CD1c-positive myeloid dendritic cell (primary cell): ENCODE measurements around the gene C1orf232.

Source experiments
- DNase-seq: peaks from one replicate; pipeline ENCODE4 v3.0.0-alpha.2; 2016; ENCODE audit errors: extremely low spot score

C1orf232 gene

DNA sequence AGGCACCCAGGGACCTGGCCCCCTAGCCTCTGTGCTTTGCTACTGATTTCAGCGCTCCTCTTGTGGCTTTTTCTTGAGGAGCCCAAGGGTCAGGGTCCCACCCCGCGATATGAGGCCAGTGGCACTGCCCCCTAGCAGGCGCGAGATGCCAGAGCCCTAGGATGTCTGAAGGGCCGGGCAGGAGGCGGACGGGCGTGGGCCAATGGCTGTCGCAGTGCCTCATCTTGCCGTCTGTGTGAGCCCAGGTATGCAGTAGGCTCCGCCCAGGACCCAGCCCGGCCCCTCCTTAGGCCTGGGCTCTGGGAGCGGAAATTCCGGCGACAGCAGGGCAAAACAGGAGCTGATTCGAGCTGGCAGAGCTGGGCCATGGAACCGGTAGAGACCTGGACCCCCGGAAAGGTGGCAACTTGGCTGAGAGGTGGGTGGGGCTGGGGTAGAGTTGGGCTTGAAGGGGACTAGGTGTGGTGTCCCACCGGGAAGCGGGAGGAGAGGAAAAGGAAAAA lies 8.5 kb upstream of the C1orf232 start, which contains the start of gene CNKSR1:
Gene CNKSR1 (plus strand): TSS at position 310 of the 503 bp plus-strand sequence. CDS start 57 bp downstream, at position 367.
- DNase-seq, result no peak

DNA sequence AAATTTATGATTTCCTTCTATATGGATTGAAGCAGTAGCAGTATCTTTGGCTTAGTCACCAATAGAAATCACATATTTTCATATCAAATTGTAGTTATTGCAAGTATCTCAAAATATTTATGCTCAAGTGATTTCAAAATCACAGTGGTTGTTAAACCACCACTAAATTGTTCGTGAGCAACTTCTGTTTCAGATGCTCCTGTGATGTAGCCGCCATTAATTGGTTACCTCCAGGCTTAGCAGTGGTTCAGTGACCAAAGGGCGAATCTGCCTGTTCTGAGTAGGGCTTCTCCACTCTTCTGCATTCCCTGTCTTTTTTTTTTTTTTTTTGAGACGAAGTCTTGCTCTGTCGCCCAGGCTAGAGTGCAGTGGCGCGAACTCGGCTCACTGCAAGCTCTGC lies 6.6 kb upstream of the C1orf232 start:
- DNase-seq, result no peak

DNA sequence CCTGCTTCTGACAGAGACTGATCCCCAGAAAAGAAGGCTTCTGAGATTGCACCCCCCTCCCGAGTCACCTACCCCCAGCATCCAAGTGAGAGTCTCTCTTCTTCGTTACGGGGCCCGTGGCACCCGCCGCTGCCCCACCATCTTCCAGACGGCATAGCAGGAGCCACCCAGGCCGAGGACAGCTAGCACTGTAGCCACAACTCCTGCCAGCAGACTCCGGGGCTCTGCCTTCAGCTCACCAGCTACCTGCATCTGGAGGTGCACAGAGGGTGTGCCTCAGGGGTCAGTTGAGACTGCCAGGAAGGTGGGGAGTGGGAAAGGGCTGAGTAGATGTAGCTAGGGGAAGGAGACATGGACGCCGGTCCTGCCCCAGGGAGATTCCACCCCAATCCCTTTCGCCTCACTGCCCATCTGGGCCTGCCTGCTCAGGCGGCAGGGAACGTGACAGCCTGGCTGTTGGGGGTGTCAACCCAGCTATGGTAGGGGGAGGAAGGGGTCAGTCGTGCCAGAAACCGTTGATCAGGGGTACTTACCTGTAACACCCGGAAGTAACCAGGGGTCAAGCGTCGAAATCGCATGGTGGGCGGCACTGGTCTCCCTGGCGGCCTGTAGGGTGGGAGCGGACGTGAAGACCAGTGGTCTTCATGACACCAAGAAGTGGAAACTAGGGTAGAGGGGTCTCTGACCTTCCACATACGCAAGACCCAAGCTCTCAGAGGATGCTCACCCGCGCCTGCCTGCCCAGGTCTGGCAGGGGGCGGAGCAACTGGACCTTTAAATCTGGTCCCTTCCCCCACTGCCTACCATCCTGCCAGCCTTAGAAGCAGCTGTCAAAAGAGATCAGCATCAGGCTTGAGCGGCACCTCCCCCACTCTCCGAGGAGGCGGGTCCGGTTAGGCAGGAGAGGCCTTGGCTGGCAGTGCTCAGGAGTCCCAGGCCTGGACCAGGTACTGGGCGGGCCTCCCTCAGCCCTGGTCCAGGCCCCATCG lies 2.6 kb upstream of the C1orf232 start, which contains the start of gene ZNF593OS:
Gene ZNF593OS (minus strand): TSS at position 749 of the 989 bp plus-strand sequence. CDS start 171 bp downstream, at position 578.
- no peak for DNase-seq

DNA sequence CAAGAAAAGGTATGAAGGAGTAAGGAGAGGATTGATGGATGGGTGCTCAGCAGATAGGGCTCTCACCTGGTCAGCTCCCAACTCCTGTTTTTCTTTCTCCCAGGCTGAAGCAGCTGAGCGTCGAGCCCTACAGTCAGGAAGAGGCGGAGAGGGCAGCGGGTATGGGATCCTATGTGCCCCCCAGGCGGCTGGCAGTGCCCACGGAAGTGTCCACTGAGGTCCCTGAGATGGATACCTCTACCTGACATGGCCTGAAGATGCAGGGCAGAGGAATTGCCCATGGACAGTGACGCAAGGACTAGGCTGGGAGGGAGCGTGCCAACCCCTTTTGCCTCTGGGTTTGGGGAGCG lies 1.7 kb upstream of the C1orf232 start:
- no peak for DNase-seq

DNA sequence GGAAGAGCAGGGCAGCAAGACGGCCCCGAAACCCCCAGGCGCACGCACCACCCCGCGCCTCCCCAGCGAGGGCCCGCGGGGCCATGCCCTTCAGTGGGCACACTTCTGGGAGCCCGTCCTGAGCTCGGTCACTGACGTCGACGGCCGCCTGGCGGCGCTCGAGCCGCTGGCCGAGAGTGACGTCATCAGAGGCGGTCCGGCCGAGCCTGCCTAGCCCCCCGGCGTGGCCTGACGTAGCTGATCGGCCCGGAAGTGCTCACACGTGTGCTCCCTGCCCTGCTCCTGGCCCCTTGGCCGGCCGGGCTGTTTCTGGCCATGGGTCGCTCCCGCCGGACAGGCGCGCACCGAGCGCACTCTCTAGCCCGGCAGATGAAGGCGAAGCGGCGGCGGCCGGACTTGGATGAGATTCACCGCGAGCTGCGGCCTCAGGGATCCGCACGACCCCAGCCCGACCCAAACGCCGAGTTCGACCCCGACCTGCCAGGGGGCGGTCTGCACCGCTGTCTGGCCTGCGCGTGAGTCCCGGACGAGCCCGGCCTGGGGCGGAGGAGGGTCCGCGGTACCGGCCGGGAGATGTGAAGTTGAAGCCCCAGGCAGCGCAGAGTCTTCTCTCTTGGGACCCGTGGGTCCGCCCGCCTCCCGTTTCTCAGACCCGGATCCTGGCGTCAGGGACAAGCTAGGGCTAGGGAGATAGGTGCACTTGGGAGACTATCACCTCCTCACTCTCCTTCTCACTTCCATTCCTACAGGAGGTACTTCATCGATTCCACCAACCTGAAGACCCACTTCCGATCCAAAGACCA lies 1.1 kb upstream of the C1orf232 start, which contains the start of gene ZNF593:
Gene ZNF593 (plus strand): TSS at position 240 of the 803 bp plus-strand sequence. CDS start 76 bp downstream, at position 316.
- DNase-seq, result peak; percentile 96

DNA sequence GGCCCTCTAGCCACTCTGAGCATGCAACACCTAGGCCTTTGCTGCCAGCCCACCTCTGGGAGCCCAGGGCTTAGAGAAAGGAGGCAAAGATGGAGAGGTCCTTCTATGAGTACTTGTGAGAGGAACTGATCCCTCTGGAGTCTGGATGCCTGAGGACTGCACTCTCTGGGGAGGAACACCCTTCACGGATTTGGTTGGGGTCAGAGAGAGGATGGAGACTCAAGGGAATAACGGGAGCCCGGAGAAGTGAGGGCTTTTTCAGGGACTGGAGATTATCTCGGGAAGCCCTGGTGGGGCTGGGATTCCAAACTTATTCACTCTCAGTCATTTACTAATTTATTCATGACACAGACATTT lies 413 bp upstream of the C1orf232 start:
- no peak for DNase-seq

DNA sequence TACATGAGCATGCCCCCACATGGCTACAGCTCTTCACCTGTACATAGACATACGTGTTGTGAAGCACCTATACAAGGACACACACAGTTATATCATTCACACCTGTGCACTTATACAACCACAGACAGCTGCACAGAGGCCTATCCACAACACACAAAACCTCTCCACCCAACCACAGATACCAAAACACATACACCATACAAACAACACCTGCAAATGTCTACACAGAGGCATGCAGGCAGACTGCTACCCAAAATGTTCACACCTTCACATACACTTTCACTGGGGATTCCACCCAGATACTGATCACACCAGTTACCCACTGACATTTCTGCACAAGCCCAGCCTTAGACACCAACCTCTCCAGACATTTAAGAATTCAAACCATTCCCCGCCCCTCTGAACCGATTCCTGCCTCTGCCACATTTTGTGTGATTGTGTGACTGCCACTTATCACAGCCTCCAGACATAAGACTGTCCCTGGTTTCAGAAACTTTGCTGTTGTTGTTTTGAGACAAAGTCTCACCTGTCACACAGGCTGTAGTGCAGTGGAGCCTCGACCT lies 2.0 kb downstream of the C1orf232 start:
- no peak for DNase-seq

DNA sequence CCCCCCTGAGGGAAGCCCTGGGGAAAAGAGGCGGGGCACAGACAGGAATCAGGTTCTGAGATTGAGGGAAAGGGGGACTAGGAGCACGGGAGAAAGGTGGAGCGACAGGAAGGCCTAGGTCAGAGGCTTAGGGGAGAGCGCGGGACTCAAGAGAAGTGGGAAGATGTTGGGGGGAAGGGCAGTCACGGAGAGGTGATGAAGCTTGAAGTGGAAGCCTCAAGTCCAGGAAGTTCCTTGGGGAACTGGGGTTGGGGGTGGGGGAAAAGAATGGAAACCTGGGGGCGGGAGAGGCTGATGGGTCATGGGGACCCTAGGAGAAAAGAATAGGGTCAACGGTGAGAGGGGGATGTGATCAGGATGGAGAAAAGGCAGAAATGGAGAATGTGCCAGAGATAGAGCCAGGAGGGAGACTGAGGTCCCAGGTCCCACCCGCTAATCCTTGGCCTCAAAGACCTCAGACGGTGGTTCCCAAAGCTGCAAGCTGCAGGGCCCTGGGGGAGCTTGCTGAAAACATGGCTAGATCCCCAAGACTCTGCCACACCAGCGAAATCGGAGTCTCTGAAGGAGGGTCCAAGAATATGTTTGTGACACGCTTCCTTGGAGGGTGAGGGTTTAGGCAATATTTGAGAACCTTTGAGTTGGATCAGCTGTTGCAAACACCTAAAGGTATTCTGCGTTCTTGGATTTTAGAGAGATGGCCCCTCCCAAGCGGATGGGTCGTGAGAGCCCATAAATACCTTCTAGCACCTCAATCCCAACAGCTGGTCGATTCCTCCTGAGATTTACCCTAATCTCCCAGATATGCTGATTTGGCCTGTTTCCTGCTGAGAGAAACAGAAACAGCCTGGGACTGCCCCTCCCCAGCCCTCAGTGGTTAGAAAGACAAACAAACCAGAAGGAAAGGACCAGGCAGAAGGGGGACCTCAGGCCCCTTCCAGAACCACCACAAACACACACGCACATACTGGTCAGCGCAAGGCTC lies 3.6 kb downstream of the C1orf232 start:
- no peak for DNase-seq

DNA sequence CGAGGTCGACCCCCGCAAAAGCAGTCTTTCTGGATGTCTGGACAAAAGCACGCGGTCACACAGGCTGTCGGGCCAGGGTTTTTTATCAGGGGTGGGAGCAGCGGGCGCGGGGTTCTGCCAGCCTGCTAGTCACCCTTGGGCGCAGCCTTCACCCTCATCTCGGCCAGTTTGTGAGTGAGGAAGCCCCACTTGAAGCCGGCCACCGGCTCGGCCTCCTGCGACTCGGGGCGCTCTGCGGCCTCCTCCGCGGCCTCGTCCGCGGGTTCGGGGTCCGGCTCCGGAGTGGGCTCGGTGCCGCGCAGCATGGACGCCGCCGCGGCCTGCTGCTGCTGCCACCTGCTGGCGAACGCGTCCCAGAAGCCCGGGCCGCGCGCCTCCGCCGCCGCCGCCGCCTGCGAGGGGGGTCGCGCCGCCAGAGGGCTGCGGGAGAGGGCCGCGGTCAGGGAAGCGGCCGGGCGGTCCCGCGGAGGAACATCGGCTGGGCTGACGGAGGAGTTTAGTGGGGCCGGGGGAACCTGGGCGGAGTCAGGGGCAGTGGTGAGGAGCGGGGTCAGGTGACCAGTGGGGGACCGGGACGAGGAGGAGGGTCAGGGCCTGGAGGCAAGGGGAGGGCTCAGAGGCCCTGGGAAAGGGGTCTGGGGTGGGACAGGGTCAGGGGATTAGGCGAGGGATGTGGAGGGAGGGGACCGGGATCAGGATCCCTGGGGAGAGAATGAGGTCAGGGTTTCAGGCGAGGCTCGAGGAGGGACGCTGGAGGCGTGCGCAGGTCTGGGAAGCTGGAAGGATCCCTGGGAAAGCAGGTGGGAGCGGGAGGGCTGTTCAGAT lies 4.5 kb downstream of the C1orf232 start:
- peak; percentile 52 for DNase-seq

DNA sequence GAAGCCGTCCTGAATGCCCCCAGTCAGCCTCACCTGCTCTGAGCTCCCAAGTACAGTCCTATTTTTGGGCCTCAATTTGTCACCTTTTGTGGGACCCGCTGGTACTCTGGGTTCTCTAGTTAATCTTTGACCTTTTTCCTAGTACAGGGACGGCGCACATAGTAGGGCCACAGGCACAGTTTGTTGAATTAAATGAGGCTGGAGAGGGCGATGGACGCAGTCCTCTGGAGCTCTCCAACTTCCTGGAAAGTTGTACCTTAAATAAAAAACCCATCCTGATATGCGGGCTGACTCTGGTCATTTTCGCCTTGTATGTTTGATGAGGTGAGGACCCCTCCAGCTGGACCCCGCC lies 5.1 kb downstream of the C1orf232 start:
- DNase-seq, result no peak

DNA sequence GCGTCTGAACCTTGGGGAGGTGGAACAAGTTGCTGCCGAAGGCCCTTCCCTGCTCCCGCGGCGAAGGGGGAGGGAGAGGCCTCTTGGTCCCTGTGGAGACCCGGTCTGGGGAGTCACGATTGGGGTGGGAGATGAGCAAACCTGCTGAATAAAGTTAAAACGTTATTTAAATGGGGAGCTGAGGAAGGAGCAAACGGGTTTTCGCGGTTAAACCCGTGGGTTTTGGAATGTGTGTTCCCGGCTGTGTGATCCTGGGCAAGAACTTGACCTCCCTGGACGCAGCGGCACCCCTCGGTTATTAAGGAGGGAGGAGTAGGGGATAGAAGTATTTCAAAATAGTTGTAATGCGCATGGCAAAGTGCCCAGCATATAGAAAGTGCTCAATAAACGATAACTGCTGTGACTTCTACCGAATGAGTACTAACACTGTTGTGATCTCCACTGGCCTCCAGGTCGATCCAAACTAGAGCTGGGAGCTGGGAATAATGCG lies 6.5 kb downstream of the C1orf232 start:
- DNase-seq, result no peak

DNA sequence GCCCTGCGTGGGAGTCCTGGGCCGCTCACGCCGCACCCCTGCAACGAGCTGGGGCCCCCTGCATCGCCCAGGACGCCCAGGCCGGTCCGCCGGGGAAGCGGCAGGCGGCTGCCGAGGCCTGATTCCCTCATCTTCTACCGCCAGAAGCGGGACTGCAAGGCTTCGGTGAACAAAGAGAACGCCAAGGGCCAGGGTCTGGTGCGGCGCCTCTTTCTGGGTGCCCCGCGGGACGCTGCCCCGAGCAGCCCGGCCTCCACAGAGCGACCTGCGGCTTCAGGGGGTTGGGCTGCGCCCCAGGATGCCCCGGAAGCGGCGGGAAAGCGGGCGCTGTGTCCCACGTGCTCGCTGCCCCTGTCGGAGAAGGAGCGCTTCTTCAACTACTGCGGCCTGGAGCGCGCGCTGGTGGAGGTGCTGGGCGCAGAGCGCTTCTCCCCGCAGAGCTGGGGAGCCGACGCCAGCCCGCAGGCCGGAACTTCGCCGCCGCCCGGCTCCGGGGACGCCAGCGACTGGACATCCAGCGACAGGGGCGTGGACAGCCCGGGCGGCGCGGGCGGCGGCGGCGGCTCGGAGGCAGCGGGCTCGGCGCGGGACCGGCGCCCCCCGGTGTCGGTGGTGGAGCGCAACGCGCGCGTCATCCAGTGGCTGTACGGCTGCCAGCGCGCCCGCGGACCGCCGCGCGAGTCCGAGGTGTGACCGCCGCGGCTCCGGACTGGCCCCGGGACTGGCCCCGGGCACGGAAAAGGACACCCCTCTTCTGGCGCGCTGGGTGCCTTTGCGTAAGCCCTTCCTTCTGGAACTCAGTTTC lies 7.1 kb downstream of the C1orf232 start:
- peak; percentile 66 for DNase-seq

DNA sequence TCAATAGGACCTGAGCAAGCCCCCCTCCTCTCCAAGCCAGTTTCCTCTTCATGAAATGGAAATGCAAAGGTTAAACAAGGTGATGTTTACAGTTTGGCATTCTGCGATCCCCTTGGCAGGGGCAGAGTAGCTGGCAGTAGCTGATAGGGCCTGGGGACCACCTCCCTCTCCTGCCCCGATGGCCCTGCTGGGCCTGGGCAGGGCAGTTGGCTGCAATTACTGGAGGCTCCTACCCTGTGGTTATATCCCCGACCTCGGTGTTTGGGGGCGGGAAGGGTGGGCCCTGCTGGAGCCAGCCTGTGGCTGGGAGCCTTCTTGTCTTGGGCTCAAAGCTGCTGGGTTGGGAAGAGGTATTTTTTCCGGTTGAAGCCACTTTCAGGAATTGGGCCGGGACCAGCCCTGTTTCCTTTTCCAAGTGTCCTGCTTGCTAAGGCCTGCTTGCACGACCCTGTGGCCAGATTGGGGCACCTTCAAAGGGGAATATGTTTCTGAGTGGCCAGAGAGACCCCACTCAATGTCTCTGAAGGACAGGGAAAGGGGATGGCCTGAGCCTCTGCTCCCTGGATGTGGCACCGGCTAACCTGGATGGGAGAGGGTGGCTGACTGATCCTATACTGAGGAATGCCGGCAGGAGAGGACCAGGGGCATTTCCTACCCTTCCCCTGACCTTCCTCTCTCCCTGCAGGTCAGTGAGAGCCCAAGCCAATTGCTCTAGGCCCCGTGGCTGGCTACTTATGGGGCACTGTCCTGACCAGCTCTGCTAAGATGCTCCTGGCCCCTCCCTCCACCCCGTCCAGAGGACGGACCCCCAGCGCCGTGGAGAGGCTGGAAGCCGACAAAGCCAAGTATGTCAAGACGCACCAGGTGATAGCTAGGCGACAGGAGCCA lies 8.0 kb downstream of the C1orf232 start:
- DNase-seq, result no peak

DNA sequence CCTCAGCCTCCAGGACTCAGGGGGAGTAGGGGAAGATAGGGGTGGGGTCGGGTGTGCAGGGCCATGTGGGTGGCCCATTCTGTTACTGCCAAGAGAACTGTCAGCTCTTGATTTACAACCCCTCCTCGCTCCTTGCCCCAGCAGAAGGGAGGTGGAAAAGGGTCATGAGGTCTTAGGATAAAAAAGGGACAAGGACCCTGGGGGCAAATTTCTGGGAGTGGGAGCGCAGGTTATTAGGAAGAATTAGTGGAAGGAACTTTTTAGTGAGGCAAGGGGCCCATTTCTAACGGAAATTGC lies 9.1 kb downstream of the C1orf232 start:
- no peak for DNase-seq

DNA sequence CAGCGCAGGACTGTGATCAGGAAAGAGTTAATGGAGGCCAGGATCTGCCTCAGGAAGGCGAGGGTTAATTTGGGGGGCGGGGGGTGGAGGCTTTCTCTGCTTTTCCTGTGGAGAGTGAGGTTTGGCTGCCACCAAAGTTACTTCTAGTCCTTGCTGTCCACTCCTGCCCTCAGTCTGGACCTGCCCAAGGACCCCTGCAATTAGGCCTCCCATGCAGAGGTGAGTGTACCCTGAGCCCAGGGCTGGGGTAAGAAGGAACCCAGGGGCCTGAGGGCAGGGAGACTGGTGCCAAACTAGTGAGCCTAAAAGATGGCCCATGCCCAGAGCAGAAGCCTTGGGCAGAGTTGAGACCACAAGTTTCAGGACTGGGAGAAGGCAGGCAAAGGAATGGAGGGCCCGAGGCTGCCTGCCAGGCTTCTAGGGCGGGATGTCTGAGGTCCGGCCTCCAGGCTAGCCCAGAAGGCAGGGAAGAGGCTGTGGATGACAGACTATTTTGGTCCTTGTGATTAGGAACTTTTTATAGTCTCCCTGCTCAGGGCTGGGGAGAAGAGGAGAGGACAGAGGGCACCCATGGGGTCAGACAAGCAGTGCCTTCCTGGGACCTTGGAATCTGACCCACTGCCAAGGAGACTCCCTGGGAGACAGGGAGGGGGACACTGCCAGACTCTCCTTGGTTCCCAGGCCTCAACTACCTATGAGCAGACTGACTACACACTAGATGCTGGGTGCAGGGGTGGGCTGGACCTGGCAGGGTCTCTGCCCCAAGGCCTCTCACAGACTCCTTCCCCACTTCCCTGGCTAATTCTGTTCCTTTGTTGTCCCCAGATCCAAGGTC lies 9.6 kb downstream of the C1orf232 start, which contains the start of gene FAM110D:
Gene FAM110D (plus strand): TSS at position 172 of the 835 bp plus-strand sequence. CDS start 2,213 bp downstream, outside the sequence.
- DNase-seq, result no peak

DNA sequence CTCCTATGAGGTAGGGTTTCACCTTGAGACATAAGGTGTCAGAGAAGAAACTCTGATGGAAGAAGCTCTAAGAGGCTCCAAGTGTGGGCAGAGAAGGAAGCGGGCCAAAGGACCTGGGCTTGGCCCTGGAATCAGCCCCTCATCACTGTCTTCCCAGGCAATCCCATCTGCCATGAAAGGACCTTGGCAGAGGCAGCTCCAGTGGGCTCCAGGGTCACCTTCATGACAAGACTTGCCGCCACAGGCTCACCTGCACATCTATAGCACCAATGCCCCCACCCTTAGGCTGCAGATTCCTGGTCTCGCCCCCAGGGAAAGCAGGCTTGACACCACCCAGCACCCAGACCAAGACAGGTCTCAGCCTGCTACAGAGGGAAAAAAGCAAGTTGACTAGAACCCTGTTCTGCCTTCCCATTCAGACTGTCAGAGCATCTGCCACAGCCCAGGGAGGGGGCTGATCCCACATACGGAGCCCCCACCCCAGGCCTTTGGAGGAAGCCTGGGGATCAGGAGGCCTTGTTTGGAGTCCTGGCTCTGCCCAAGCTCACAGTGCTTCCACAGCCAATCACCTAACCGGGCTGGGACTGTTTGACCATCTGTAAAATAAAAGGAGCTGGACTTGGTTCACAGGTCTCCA lies 10.4 kb downstream of the C1orf232 start:
- DNase-seq, result no peak
